ENCODE measurements around the gene ILK. TPM values are rescaled to one million over a fixed set of nuclear protein-coding genes. Genes with fewer than 3 reads are reported as not detected.

ILK gene
- total RNA-seq, 2 experiments from 2014 or later = 64.8 to 80.3 TPM

DNA sequence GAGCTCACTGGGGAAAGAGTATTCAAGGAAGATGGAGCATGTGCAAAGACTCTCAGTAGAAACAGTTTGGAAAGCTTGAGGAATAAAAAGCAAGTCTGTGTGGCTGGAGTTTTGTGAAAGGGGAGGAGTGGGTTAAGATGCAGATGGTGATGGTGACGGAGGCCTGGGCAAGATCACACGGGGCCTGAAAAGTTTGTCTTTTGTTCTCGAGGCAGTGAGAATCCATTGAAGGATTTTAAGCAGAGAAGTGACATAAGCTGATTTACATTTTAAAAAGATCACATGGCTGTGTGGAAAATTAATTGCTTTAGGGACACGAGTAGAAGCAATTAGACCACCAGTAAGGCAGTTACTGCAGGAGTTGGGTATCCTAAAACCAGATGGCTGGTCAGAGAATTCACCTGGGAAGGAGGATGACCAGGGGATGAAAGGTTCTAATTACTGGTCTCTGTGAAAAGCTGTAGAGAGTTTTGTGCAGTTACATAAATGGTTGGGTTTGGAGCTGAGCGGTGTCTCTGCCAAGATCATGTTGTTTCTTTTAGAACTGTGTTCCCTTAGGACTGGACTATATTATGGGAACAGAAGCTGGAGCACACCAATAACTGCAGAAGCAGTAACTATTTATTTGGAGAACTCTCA lies 7.2 kb upstream of the ILK start:
- Histone ChIP-seq H3K9me3 (ENCODE audit: low read length) (no peaks in the 10 kb centered on the region), H4K20me1 (ENCODE audit: insufficient read depth, low read length) (no peaks in the 10 kb centered on the region), H3K27ac (ENCODE audit: low read depth, low read length, poor library complexity, severe bottlenecking) (no peak overlapping the region), H3K4me2 (ENCODE audit: low read length) (no peak overlapping the region), H3K9me2 (ENCODE audit: insufficient read depth, low read length) (no peaks in the 10 kb centered on the region), H2AFZ (ENCODE audit: low read length) (no peak overlapping the region), H3K36me3 (ENCODE audit: insufficient read depth, low read length) (peaks cover 97% of the 10 kb centered on the region), H3K4me1 (ENCODE audit: insufficient read depth, low read length, poor library complexity, severe bottlenecking) (no peaks in the 10 kb centered on the region), H3K79me2 (ENCODE audit: insufficient read depth, low read depth, low read length) (peaks cover 6% of the 10 kb centered on the region), H3K4me3 (ENCODE audit: low read depth, low read length, poor library complexity, severe bottlenecking) (no peak overlapping the region)
- ChIA-PET POLR2A (interaction anchor here (0.7 to 1.1 kb wide), 4 partner anchors 8 to 65 kb away, joined by 3 read pairs; no protein-coding TSS in a partner anchor), CTCF (ENCODE audit: unreplicated experiment) (no interaction called here)
- intact Hi-C loops (cut with micrococcal nuclease; ENCODE audit: unreplicated experiment) = no loop called here
- DNase-seq (ENCODE audit: low spot score) = no peak
- TF ChIP-seq, protein P1, sequence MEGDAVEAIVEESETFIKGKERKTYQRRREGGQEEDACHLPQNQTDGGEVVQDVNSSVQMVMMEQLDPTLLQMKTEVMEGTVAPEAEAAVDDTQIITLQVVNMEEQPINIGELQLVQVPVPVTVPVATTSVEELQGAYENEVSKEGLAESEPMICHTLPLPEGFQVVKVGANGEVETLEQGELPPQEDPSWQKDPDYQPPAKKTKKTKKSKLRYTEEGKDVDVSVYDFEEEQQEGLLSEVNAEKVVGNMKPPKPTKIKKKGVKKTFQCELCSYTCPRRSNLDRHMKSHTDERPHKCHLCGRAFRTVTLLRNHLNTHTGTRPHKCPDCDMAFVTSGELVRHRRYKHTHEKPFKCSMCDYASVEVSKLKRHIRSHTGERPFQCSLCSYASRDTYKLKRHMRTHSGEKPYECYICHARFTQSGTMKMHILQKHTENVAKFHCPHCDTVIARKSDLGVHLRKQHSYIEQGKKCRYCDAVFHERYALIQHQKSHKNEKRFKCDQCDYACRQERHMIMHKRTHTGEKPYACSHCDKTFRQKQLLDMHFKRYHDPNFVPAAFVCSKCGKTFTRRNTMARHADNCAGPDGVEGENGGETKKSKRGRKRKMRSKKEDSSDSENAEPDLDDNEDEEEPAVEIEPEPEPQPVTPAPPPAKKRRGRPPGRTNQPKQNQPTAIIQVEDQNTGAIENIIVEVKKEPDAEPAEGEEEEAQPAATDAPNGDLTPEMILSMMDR (conservative IDR thresholded peaks at IDR 0.05; ENCODE audit: low read length) = no peak
- TF ChIP-seq EZH2phosphoT487 (IDR thresholded peaks at IDR 0.05; ENCODE audit: borderline replicate concordance, low read depth, low read length) = no peak
- BruUV-seq (replicated peaks) = no TSS peak

DNA sequence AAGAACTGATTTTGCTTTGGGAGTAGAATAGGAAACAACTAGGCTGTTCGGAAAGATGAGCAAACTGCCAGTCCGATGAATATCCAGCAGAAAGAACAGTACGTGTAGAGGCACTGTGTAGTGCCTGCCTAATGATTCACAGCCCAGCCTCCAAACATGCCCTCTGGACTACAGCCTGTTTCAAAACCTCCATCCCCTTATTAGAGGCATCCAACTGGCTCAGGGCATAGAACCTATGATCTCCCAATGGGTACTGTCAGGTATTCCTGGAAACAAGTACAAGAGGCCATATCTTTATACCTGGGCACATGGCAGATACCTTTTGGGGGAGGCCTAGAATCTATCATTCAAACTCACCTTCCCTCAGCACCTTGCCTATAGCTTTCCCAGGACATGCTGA lies 5.0 kb upstream of the ILK start:
- H3K79me2 ChIP-seq (ENCODE audit: insufficient read depth, low read depth, low read length) = peaks cover 26% of the 10 kb centered on the region
- TF ChIP-seq, protein P1 (conservative IDR thresholded peaks at IDR 0.05; ENCODE audit: low read length) = no peak
- TF ChIP-seq EZH2phosphoT487 (IDR thresholded peaks at IDR 0.05; ENCODE audit: borderline replicate concordance, low read depth, low read length) = no peak
- H3K4me1 ChIP-seq (ENCODE audit: insufficient read depth, low read length, poor library complexity, severe bottlenecking) = peaks cover 11% of the 10 kb centered on the region
- H3K36me3 ChIP-seq (ENCODE audit: insufficient read depth, low read length) = peaks cover 80% of the 10 kb centered on the region
- ChIA-PET CTCF (ENCODE audit: unreplicated experiment) (no interaction called here), POLR2A (interaction anchor here (0.7 kb wide), 1 partner anchor 15 kb away, joined by 3 read pairs; no protein-coding TSS in a partner anchor)
- no peaks in the 10 kb centered on the region for H3K9me3 ChIP-seq (ENCODE audit: low read length)
- H2AFZ ChIP-seq (ENCODE audit: low read length) = no peak overlapping the region
- intact Hi-C loops (cut with micrococcal nuclease; ENCODE audit: unreplicated experiment) = no loop called here
- H4K20me1 ChIP-seq (ENCODE audit: insufficient read depth, low read length) = peaks cover 10% of the 10 kb centered on the region; the same call in 1 of the 2 replicates
- H3K9me2 ChIP-seq (ENCODE audit: insufficient read depth, low read length) = no peaks in the 10 kb centered on the region
- no peak overlapping the region for H3K27ac ChIP-seq (ENCODE audit: low read depth, low read length, poor library complexity, severe bottlenecking)
- no peak overlapping the region for H3K4me3 ChIP-seq (ENCODE audit: low read depth, low read length, poor library complexity, severe bottlenecking)
- H3K4me2 ChIP-seq (ENCODE audit: low read length) = no peak overlapping the region
- no TSS peak for BruUV-seq (replicated peaks)
- no peak for DNase-seq (ENCODE audit: low spot score)

DNA sequence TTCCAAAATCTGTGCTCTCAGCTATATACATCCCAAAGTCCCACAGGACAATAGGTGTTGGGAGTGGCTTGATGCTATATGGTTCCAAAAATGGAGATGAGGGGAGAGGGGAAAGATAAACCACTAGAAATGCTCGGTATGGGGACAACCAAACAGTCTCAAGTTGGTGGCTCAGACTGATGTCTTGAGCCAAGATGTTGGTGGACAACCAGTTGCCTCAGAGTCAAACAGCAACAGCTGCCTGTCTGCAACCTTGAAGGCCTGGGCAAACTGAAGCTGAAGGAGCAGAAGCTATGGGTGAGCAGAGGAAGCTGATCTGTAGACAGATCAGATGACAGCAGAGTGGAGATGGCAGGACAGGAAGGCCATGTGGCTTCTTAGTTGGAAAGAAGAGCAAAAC lies 4.1 kb upstream of the ILK start:
- peaks cover 12% of the 10 kb centered on the region for H3K4me1 ChIP-seq (ENCODE audit: insufficient read depth, low read length, poor library complexity, severe bottlenecking)
- POLR2A ChIA-PET = no interaction called here

More for the DNA sequence above, 4.1 kb upstream of the ILK start:
- CTCF ChIA-PET (ENCODE audit: unreplicated experiment) = no interaction called here
- Histone ChIP-seq H3K9me3 (ENCODE audit: low read length) (no peaks in the 10 kb centered on the region), H4K20me1 (ENCODE audit: insufficient read depth, low read length) (peaks cover 10% of the 10 kb centered on the region; the same call in 1 of the 2 replicates), H3K4me2 (ENCODE audit: low read length) (no peak overlapping the region), H3K9me2 (ENCODE audit: insufficient read depth, low read length) (no peaks in the 10 kb centered on the region), H2AFZ (ENCODE audit: low read length) (no peak overlapping the region), H3K4me3 (ENCODE audit: low read depth, low read length, poor library complexity, severe bottlenecking) (no peak overlapping the region), H3K27ac (ENCODE audit: low read depth, low read length, poor library complexity, severe bottlenecking) (no peak overlapping the region), H3K36me3 (ENCODE audit: insufficient read depth, low read length) (peaks cover 71% of the 10 kb centered on the region), H3K79me2 (ENCODE audit: insufficient read depth, low read depth, low read length) (peaks cover 32% of the 10 kb centered on the region)
- intact Hi-C loops (cut with micrococcal nuclease; ENCODE audit: unreplicated experiment) = no loop called here
- DNase-seq (ENCODE audit: low spot score) = no peak
- TF ChIP-seq EZH2phosphoT487 (IDR thresholded peaks at IDR 0.05; ENCODE audit: borderline replicate concordance, low read depth, low read length) = no peak
- TF ChIP-seq, protein P1 (conservative IDR thresholded peaks at IDR 0.05; ENCODE audit: low read length) = no peak
- BruUV-seq (replicated peaks) = no TSS peak
